Measurements from ENCODE around the gene BOLA2B. TPM values are rescaled to one million over a fixed set of nuclear protein-coding genes. Genes with fewer than 3 reads are reported as not detected.

The BOLA2B gene
- polyA plus RNA-seq, 3 donors = 105 to 170 (median 160) TPM

- Histone ChIP-seq H4K20me1 (ENCODE audit: insufficient read depth, low read length) (peaks cover 47% of the 10 kb centered on the region), H3K27me3 (ENCODE audit: control insufficient read depth in 2 of 2, insufficient read depth in 2 of 2, low read length in 2 of 2) (no peaks in the 10 kb centered on the region), H3K9ac (ENCODE audit: insufficient read depth, low read length, poor library complexity, severe bottlenecking) (peak overlapping the region; percentile 74), H2AFZ (ENCODE audit: insufficient read depth, low read depth, low read length, poor library complexity, severe bottlenecking) (peak overlapping the region; percentile 43), H3K9me3 (replicated peaks in 1 of 2; ENCODE audit: control insufficient read depth in 1 of 2, insufficient read depth in 1 of 2, low read length in 2 of 2) (no peaks in the 10 kb centered on the region), H3K4me1 (ENCODE audit: control insufficient read depth in 1 of 2, insufficient read depth in 2 of 2, low read length in 2 of 2) (peaks cover 45 to 48% of the 10 kb centered on the region in 2 donors), H3K36me3 (replicated peaks in 1 of 2; ENCODE audit: control insufficient read depth in 1 of 2, insufficient read depth in 2 of 2, low read length in 2 of 2) (peaks cover 22 to 29% of the 10 kb centered on the region in 2 donors), H3K4me3 (replicated peaks in 1 of 3; ENCODE audit: low read depth in 2 of 3, low read length in 3 of 3) (peak overlapping the region; percentile 70 to 97 (median 88)), H3K79me2 (ENCODE audit: insufficient read depth, low read length) (peaks cover 57% of the 10 kb centered on the region), H3K4me2 (replicated peaks; ENCODE audit: extremely low read depth, low read length, poor library complexity, severe bottlenecking) (peak overlapping the region; percentile 96), H3K27ac (ENCODE audit: low read depth in 1 of 2, low read length in 2 of 2) (peak overlapping the region; percentile 62 to 70)
- peaks cover 0 to 5% (median 4%) of the 10 kb centered on the region in 3 donors for H3K27me3 Mint-ChIP-seq (ENCODE audit: low read depth in 3 of 3)
- 47% methylated on average over 13 of the region's 13 CpGs for WGBS (ENCODE audit: insufficient coverage)
- peak overlapping the region; percentile 97 to 99 for H3K4me3 Mint-ChIP-seq
- H3K36me3 Mint-ChIP-seq = peaks cover 19 to 34% of the 10 kb centered on the region in 2 donors
- peak overlapping the region; percentile 85 to 95 (median 93) for H3K27ac Mint-ChIP-seq
- intact Hi-C loops (cut with micrococcal nuclease) = no loop called here
- TF ChIP-seq, protein P1, sequence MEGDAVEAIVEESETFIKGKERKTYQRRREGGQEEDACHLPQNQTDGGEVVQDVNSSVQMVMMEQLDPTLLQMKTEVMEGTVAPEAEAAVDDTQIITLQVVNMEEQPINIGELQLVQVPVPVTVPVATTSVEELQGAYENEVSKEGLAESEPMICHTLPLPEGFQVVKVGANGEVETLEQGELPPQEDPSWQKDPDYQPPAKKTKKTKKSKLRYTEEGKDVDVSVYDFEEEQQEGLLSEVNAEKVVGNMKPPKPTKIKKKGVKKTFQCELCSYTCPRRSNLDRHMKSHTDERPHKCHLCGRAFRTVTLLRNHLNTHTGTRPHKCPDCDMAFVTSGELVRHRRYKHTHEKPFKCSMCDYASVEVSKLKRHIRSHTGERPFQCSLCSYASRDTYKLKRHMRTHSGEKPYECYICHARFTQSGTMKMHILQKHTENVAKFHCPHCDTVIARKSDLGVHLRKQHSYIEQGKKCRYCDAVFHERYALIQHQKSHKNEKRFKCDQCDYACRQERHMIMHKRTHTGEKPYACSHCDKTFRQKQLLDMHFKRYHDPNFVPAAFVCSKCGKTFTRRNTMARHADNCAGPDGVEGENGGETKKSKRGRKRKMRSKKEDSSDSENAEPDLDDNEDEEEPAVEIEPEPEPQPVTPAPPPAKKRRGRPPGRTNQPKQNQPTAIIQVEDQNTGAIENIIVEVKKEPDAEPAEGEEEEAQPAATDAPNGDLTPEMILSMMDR (IDR thresholded peaks at IDR 0.05) = no peak
- peaks cover 35% of the 10 kb centered on the region for H3K4me1 Mint-ChIP-seq
- H3K9me3 Mint-ChIP-seq = no peaks in the 10 kb centered on the region
- DNase-seq = peak in 2 of 3 donors; percentile 48 to 58
Observed at GRCh38 chr16:30184891-30185682, 8.4 kb downstream of the BOLA2B start.

DNA sequence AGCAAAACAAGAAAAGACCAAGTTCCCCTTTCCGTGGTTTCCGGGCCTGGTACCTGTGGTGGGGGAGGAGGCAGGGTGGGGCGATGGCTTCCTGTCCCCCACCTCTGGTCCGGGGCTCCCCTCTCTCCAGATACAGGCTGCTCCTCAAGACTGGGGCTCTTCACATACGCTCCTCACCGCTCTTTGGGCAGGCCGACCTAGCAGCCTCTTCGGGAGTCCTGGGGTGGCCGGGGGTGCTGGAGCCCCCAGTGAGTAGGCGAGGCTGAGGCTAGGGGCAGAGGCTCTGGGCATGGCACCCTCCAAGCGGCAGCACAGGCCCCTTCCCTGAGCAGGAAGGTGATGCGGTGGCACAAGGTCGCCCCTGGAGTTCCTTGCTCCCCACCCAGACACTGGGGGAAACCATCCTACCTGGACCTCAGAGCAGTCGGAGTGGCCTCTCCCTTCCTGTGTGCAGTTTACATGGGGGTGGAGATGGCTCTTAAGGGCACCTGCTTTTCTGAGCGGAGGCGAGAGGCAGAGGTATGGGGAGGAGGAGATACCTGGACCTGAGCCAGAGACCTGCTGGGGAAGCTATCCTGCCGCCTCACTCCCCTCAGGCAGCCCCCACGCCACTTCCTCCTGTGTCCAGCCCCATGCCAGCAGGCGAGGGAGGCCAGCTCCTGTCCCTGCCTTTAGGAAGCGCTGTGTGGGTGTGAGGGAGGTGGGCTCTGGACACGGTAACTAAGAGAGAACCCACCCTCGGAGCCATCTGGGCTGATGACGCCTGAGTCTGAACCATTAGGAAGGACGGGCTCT, 9.2 kb downstream of the BOLA2B start:
- H3K4me1 ChIP-seq (ENCODE audit: control insufficient read depth in 1 of 2, insufficient read depth in 2 of 2, low read length in 2 of 2) = peaks cover 45 to 48% of the 10 kb centered on the region in 2 donors
- peaks cover 0 to 5% (median 4%) of the 10 kb centered on the region in 3 donors for H3K27me3 Mint-ChIP-seq (ENCODE audit: low read depth in 3 of 3)

More for the DNA sequence above, 9.2 kb downstream of the BOLA2B start:
- peaks cover 57% of the 10 kb centered on the region for H3K79me2 ChIP-seq (ENCODE audit: insufficient read depth, low read length)
- H3K27ac ChIP-seq (ENCODE audit: low read depth in 1 of 2, low read length in 2 of 2) = peak overlapping the region; percentile 62 to 70
- Mint-ChIP-seq H3K4me1 (peaks cover 35% of the 10 kb centered on the region), H3K4me3 (peak overlapping the region; percentile 97 to 99), H3K36me3 (peaks cover 19 to 34% of the 10 kb centered on the region in 2 donors), H3K27ac (peak overlapping the region; percentile 85 to 95 (median 93)), H3K9me3 (no peaks in the 10 kb centered on the region)
- no peaks in the 10 kb centered on the region for H3K27me3 ChIP-seq (ENCODE audit: control insufficient read depth in 2 of 2, insufficient read depth in 2 of 2, low read length in 2 of 2)
- peaks cover 22 to 29% of the 10 kb centered on the region in 2 donors for H3K36me3 ChIP-seq (replicated peaks in 1 of 2; ENCODE audit: control insufficient read depth in 1 of 2, insufficient read depth in 2 of 2, low read length in 2 of 2)
- DNase-seq = peak in 2 of 3 donors; percentile 42 to 54
- H2AFZ ChIP-seq (ENCODE audit: insufficient read depth, low read depth, low read length, poor library complexity, severe bottlenecking) = peak overlapping the region; percentile 86
- H3K4me3 ChIP-seq (replicated peaks in 1 of 3; ENCODE audit: low read depth in 2 of 3, low read length in 3 of 3) = peak overlapping the region; percentile 70 to 97 (median 88)
- TF ChIP-seq, protein P1 (IDR thresholded peaks at IDR 0.05) = no peak
- H3K4me2 ChIP-seq (replicated peaks; ENCODE audit: extremely low read depth, low read length, poor library complexity, severe bottlenecking) = peak overlapping the region; percentile 96
- H4K20me1 ChIP-seq (ENCODE audit: insufficient read depth, low read length) = peaks cover 47% of the 10 kb centered on the region
- H3K9me3 ChIP-seq (replicated peaks in 1 of 2; ENCODE audit: control insufficient read depth in 1 of 2, insufficient read depth in 1 of 2, low read length in 2 of 2) = no peaks in the 10 kb centered on the region
- 0% methylated on average over 11 of the region's 24 CpGs for WGBS (ENCODE audit: insufficient coverage)
- H3K9ac ChIP-seq (ENCODE audit: insufficient read depth, low read length, poor library complexity, severe bottlenecking) = peak overlapping the region; percentile 74
- intact Hi-C loops (cut with micrococcal nuclease) = no loop called here
